DND-41 (cell line): ENCODE measurements around the gene RGS5.

Experiments
- CTCF ChIP-seq: IDR thresholded peaks from 2 replicates; pipeline ENCODE4 v1.5.1; 2012; ENCODE audit warnings: borderline replicate concordance, low read length, moderate library complexity, mild to moderate bottlenecking; ENCODE audit not compliant: poor library complexity, severe bottlenecking; ENCODE audit errors: extremely low read depth
- EZH2 ChIP-seq: IDR thresholded peaks from 3 replicates; pipeline ENCODE4 v1.6.1; 2012; ENCODE audit warnings: borderline replicate concordance, low read depth, mild to moderate bottlenecking, moderate library complexity, low read length, inconsistent platforms; ENCODE audit not compliant: severe bottlenecking

- TF ChIP-seq CTCF = no peak
- no peak for TF ChIP-seq EZH2
Observed at GRCh38 chr1:163106364-163106987, 96.2 kb downstream of the RGS5 start.
